HG03575 (cell line): Measurements from ENCODE around the gene CCNY.
"Not testable (repeated sequence)": the region's sequence is repeated elsewhere in the genome, so short reads cannot be mapped to it uniquely, and the experiment has no call there.

Experiments
- ATAC-seq: cut with Tn5 transposase; IDR thresholded peaks from one replicate; pipeline ENCODE4 v1.9.1; 2021; ENCODE audit not compliant: unreplicated experiment, insufficient number of reproducible peaks, low FRiP score; ENCODE audit errors: extremely low read depth

The CCNY gene

DNA sequence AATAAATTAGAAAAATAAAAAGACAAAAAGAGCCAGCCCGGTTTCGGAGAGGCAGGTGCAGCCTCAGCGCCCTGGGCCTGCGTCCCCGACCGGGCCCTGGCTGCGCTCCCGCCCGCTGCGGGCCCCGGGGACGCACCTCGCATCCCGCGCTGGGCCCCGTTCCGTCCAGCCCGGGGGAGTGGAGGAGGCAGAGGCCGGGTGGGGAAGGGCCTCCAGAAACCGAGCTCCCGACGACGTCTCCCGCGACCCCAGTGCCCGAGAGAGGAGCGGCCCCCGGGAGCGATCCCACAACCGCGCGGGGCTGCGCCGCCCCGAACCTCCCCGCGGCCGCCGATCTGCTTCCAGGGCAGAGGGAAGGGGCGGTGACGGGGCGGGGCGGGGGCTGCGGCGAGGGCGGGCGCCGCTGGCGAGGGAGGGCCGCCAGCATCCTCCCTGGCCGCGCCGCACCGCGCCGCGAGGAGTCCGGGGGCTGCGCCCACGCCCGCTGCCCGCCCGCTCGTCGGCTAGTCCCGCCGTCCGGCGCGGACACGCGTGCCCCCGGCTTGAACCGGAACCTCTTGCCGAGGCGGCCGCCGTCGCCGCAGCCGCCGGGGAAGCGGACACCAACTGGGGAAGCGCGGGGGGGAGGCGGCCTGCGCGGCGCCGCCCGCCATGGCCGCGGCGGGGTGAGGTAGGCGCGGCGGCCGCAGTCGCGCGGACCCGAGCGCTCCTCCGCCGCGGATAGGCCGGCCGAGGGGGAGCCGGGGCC lies at the start of gene CCNY:
CCNY (plus strand) TSS at position 426 of the 748 bp plus-strand sequence. CDS start 545 bp downstream, outside the sequence.
- ATAC-seq = no peak

DNA sequence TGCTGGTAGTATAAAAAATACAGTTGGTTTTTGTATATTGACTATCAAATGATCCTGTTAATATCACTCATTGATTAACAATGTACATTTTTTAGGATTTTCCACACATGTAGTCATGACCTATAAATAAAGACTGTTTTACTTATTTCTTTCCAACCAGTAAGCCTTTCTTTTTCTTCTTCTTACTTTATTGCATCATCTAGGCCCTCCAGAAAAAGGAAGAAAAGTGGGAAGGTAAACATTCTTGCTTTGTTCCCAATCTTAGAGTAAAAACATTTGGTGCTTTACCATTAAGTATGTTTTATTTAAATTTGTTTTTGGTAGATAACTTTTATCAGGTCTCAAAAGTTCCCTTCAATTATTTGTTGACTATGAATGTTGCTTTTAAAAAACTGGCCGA lies 47.1 kb upstream of the CCNY start:
- ATAC-seq = no peak

DNA sequence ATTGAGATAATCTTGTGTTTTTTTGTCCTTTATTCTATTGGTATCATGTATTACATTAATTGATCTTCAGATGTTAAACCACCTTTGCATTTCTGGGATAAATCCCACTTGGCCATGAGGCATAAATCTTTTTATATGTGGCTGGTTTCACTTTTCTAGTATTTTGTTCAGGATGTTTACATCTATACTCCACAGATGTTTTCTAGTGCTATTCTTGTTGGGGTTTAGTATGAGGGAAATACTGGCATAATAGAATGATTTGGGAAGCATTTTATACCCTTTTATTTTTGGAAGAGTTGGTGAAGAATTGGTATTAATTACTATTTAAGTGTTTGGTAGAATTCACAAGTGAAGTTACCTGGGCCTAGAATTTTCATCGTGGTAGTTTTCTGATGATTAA lies 41.8 kb upstream of the CCNY start:
- ATAC-seq = no peak

DNA sequence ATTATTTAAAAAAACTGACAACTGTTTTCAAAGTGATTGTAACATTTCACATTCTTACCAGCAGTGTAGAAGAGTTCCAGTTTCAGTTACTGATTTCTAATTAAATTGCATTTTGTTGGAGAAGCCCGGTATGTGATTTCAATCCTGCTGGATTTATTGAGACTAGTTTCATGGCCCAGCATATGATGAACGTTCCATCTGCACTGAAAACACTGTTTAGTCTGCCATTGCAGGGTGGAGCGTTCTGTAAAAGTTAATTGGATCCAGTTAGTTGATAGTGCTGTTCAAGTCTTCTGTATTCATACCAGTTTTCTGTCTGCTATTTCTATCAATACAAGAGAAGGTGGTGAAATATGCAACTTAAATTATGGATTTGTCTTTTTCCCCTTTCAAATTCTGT lies 37.3 kb upstream of the CCNY start:
- no peak for ATAC-seq

DNA sequence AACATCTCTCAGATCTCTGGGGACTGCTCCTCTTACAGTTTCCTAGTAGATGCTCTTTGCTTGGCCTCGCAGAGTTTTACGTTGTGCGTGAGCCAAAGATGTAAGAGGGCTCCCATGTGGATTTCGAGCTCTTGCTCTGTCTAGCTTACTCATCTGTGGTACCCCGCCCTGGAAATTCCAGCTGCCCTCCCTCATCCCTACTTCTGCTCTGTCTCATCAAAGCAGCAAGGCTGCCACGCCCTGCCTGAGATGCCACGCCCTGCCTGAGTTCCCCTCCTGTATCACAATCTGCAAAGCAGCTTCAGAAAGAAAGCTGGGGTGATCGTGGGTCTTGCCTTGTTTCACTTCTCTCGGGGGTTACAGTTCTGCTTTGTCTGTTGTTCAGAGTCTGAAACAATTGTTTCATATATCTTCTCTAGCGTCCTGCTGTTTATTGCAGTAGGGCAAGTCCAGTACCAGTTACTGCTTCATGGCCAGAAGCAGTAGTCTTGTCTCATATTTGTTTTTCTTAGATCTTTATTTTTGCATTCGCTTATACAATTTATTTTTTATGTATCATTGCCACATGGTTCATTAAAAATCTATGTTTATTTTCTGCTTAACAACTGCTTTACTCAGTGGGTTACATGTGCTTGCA lies 36.1 kb upstream of the CCNY start:
- ATAC-seq = no peak

DNA sequence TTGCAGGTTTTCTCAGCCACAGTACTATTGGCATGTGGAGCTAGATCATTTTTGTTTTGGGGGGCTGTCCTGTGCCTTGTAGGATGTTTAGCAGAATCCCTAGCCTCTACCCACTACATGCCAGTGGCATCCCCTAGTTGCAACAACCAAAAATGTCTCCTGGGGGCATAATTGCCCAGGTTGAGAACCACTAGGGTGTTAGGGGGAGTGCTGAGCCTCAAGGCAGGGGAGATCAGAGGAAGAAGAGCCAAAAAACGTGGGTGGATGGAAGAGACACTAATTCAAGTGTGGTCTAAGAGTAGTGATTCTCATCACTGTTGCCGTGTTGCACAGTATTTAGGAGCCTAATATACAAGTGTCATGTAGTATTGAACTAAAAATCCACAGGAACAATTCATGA lies 31.7 kb upstream of the CCNY start:
- no peak for ATAC-seq

DNA sequence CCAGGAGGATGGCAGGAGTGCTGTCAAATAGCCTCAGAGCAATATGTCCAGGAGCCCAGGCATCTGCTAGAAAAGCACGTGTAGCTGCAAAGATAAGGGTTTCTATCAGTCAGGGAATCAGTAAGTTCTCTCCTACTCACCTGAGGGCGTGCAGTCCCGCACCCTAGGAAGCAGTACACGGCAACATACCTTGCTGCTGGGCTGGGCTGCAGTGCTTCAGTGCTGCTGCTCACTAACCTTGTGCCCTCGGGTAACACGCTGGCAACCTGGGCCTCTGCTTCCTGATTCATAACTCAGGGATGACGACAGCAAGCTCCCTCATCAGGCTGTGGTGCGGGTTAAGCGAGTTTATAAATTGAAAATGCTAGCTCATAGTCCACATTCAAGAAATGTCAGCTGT lies 29.5 kb upstream of the CCNY start:
- ATAC-seq = no peak

DNA sequence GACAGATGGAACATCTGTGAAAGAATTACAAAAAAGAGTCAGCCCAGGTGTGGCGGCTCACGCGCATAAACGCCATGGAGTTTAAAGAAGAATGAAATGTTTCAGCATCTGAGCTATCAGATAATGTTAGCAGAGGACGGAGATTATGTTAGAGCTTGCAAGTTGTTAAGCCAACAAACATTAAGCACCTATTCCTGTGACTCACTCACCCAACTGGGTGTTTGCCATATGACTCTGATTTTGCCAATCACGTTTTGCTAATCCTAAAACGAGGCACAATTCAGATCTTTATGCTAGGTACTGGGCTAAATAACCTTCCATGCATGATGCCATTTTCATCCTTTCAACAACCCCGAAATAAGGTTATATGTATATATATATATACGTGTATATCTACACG lies 29.0 kb upstream of the CCNY start:
- no peak for ATAC-seq

DNA sequence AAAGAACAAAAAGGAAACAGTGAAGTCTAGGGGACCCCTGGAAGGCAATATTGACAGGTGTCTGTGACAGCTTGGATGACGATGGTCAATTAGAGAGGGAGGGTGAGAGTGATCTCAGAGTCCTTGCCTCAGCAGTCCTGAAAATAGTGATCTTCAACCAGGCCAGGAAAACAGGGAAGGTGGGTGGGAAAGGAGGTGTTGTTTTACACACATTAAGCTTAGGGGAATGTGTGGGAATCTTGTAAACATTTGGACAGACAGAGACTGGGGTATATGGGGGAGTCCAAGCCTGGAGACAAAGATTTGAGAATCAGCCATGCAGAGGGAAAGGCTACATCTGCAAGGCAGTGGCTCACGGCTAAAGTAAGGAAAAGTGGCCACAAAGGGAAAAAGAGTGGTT lies 27.5 kb upstream of the CCNY start:
- no peak for ATAC-seq

DNA sequence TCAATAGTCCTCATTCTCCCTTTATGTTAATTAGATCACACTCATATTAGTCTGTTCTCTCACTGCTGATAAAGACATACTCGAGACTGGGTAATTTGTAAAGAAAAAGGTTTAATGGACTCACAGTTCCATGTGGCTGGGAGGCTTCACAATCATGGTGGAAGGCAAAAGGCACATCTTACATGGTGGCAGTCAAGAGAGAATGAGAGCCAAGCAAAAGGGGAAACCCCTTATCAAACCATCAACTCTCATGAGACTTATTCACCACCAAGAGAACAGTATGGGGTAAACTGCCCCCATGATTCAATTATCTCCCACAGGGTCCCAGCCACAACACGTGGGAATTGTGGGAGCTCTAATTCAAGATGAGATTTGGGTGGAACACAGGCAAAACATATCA lies 22.2 kb upstream of the CCNY start:
- not testable (repeated sequence) for ATAC-seq

DNA sequence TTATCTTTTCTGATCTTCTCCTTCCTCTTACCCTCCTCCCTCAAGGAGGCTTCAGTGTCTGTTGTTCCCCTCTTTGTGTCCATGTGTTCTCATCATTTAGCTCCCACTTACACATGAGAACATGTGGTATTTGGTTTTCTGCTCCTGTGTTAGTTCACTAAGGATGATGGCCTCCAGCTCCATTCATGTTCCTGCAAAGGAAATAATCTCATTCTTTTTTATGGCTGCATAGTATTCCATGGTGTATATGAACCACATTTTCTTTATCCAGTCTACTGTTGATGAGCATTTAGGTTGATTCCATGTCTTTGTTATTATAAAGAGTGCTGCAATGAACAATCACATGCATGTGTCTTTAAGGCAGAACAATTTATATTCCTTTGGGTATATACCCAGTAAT lies 21.1 kb upstream of the CCNY start:
- not testable (repeated sequence) for ATAC-seq

DNA sequence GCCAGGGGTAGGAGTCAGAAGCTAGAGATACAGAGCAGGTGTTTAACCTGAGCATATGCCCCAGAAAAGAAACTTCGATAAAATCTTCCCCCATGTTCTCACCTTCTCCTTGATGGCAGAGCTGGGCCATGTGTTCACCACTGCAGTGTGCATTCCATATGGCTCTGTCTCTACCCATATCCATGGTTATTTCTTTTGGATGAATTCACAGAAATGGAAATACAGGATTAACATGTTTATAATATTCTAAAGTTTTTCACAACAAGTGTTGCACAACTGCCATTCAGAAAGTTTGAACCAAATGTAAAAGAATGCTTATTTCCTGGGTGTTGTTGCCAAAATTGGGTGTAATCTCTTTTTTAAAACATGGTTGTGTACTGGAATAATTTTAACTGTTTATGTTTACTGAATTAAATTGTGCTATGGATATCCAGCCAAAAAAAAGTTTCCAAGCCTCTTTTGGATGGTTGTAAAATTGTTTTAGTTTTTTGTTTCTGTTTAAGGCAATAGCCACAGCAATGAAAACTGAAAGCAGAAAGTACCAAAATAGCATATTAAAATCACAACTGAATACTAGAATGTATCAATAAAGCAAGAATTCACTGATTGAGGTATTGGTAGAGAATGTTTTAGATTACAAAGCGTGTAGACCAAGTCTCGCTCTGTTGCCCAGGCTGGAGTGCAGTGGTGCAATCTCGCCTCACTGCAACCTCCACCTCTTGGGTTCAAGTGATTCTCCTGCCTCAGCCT lies 19.9 kb upstream of the CCNY start:
- peak; percentile 51 for ATAC-seq

DNA sequence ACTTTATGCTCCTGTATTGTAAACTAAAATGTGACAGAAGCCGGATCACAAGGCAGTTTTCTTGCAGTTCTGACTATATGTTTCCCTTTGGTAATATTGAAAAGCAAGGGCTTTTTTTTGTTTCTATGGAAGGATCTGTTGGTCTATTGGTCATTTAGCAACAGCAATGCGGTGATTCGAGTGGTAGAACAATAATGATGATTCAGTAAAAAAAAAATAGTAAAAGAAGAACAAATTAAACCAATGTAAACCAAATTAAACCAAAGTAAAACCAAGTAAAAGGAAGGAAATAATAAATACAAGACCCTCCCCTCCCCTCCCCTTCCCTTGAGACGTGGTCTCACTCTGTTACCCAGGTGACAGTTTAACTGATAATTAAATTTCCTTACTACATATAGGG lies 17.8 kb upstream of the CCNY start:
- ATAC-seq = no peak

DNA sequence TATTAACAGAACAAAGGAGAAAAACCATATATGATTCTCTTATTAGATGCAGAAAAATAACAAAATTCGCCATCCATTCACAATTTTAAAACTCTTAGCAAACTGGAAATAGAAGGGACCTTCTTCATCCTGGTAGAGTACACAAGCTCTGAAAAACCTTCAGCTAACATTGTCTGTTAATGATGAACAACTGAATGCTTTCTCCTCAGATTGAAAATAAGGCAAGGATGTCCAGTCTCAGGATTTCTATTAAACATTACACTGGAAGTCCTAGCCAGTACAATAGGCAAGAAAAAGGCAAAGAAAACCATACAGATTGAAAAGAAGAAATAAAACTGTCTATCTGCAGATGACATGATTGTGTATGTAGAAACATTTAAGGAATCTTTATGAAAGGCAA lies 16.0 kb upstream of the CCNY start:
- no peak for ATAC-seq

DNA sequence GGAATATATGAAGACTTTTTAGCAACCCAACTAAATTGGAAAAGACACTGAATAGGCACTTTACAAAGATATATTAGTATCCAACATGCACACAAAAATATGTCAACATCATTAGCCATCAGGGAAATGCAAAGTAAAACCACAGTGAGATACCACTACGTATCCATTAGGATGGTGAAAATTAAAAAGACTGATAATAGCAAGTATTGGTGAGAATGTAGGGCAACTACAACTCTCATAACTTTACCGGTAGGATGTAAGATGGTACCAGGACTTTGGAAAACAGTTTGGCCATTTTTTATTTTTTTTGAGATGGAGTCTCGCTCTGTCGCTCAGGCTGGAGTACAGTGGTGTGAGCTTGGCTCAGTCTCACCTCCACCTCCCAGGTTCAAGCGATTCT lies 13.7 kb upstream of the CCNY start:
- ATAC-seq = no peak

DNA sequence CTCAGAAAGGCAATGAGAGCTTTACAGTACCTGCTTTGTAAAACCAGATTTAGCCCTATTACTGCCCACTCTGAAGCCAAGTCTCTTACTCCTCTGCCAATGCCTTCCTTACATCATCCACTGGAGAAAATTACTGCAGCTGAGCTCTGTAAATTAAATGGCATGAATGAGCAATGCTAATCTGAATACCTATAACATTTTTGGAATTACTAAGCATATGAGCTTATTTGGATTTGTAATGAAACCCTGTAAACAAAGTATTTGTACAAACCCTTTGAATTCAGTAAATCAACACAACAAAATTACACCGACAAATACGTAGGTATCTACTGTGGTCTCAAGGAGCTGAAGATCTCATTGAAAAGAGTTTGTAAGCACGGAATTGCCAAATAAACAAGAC lies 12.1 kb upstream of the CCNY start:
- no peak for ATAC-seq

DNA sequence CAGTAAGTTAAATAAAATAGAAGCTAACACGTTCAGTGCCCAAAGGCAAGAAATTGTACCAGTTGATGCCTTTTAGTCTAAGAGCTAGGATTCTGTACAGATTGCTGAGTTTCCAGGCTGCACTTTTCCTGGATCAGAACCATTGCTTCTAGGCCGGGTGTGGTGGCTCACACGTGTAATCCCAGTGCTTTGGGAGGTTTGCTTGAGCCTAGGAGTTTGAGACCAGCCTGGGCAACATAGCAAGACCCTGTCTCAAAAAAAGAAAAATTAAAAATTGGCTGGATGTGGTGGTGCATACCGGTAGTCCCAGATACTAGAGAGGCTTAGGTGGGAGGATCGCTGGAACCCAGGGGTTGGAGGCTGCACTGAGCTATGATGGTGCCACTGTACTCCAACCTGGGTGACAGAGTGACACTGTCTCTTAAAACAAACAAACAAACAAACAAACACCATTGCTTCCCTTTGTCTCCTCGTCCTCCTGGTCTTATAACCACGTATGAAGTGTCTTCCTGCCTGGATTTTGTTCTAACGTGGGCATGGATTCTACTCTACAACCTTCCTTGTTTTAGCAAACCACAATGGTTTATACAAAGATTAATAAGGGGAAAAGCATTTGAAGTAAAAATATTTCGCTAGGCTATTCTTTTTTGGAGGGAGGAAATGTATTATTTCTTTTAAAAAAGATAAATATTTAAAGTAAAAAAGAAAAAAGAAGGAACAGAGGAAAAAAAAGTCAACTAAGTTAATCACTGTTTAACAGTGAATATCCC lies 9.7 kb upstream of the CCNY start:
- ATAC-seq = no peak

DNA sequence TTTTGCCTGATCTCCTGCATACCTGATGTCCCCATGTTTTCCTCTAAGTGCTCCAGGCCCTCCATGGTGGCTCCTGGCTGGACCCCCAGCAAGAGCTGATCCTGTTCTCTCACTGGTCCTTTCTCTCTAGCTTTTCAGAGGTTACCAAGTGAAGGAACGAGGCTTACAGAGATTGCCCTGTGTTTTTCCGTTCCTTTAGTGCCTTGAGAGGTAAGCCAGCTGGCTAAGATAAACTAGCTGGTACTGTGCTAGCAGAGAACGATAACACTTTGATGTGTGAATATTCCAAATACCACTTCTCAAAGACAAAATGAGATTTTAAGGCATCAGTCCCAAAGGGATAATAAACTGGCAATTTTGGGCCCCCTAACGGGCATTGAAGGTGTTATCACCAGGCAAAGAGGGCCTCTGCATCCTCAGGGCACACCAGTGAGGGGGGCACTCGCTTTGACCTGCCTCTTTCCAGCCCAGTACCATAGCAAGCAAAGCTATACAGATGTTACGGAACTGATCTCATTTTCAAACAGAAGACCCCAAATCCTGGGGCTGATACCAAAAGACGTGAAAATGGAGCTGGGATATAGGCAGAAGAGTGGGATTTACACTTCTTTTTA lies 8.4 kb upstream of the CCNY start:
- no peak for ATAC-seq

DNA sequence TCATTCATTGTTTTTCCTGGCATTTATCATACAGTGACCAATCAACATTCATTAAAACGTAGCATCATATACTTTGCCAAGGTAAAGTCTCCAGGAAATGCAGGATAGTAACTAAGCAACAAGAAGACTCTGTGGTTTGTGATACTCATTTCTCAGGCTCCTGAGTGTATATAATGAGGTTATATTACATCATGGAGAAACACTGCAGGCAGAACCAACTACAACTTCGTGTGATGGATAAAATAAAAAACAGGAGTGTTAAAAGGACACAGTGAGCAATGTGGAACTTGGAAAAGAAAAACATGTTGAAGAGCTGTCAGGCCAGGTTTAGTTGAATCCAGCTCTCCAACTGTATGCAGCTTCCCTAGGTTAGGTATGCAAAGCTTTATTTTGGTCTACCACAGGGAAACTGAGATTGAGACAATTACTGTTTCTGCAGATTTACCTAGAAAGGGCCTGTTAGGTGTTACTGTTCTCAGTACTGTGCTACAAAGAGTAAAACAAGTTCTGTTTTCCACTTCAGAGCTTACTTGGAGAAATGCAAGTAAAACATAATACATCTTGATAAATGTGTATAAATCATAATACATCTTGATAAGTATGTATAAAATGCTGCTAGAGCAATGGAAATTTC lies 7.8 kb upstream of the CCNY start:
- no peak for ATAC-seq
